SK-N-SH (cell line): ENCODE data around the gene FGF22. TPM values are rescaled to one million over a fixed set of nuclear protein-coding genes. Genes with fewer than 3 reads are reported as not detected.
A peak's percentile ranks its signal among the peaks of the same experiment; 100 is the strongest.

Experiments used
- CTCF ChIA-PET: fragments of 300-600, 350-600 bp; formaldehyde crosslinking; extraction: SDS; loops from one replicate; lab custom pipeline; 2021; lab: Yijun Ruan, JAX
- POLR2A ChIA-PET: fragments of 350-600 bp; sonication (Branson Sonifier 250); formaldehyde crosslinking; extraction: SDS; loops from one replicate; lab custom pipeline; 2020; ENCODE audit warnings: antibody characterized with exemption, inconsistent platforms; lab: Yijun Ruan, JAX
- DNase-seq: peaks from one replicate; pipeline ENCODE4 v3.0.0; 2012
- H2AFZ ChIP-seq: fragments of 200-600 bp; sonication (generic); 2 replicates; pipeline ENCODE4 v1.8.1; 2016; ENCODE audit warnings: antibody characterized with exemption, mild to moderate bottlenecking, low read depth
- H3F3A ChIP-seq: fragments of 200-600 bp; sonication (generic); replicated peaks from 2 replicates; pipeline ENCODE3; 2016; ENCODE audit warnings: antibody characterized with exemption, mild to moderate bottlenecking; ENCODE audit not compliant: insufficient read depth
- H3K27ac ChIP-seq, 2 experiments: fragments of 200-500 bp in 1 of 2; fragments of 200-600 bp in 1 of 2; sonication (Bioruptor generic) in 1 of 2; sonication (generic), shearing (Covaris generic) in 1 of 2; 2 replicates each; pipeline versions ENCODE4 v1.5.1 to v1.6.1; 2014 to 2016; ENCODE audit warnings: low read depth in 2 of 2, inconsistent platforms in 1 of 2, low read length in 1 of 2, mild to moderate bottlenecking in 1 of 2, mixed read lengths in 1 of 2
- H3K27me3 ChIP-seq: fragments of 200-600 bp; sonication (generic), shearing (Covaris generic); 2 replicates; pipeline ENCODE4 v1.6.1; 2016; ENCODE audit warnings: mixed run types; ENCODE audit not compliant: insufficient read depth
- H3K36me3 ChIP-seq, 2 experiments: fragments of 200-500 bp in 1 of 2; fragments of 200-600 bp in 1 of 2; sonication (Bioruptor generic) in 1 of 2; sonication (generic) in 1 of 2; replicated peaks in 1 of 2; 2 replicates each; pipeline versions ENCODE3 to v1.5.1; 2014 to 2016; ENCODE audit warnings: low read length in 1 of 2, mild to moderate bottlenecking in 1 of 2; ENCODE audit not compliant: insufficient read depth in 2 of 2, control insufficient read depth in 1 of 2
- H3K4me1 ChIP-seq, 2 experiments: fragments of 200-500 bp in 1 of 2; fragments of 200-600 bp in 1 of 2; sonication (Bioruptor generic) in 1 of 2; sonication (generic), shearing (Covaris generic) in 1 of 2; 2 replicates each; pipeline versions ENCODE4 v1.5.1 to v1.6.1; 2014 to 2016; ENCODE audit warnings: low read depth in 1 of 2, low read length in 1 of 2, mixed run types in 1 of 2; ENCODE audit not compliant: insufficient read depth in 2 of 2, control insufficient read depth in 1 of 2
- H3K4me2 ChIP-seq: fragments of 200-600 bp; sonication (generic), shearing (Covaris generic); 2 replicates; pipeline ENCODE4 v1.6.1; 2017; ENCODE audit warnings: mixed run types
- H3K4me3 ChIP-seq, 2 experiments: fragments of 200-500 bp in 1 of 2; fragments of 200-600 bp in 1 of 2; sonication (Bioruptor generic) in 1 of 2; sonication (generic), shearing (Covaris generic) in 1 of 2; 2 replicates each; pipeline versions ENCODE4 v1.5.1 to v1.8.1; 2014 to 2016; ENCODE audit warnings: low read depth in 2 of 2, inconsistent platforms in 1 of 2, low read length in 1 of 2, mild to moderate bottlenecking in 1 of 2, mixed read lengths in 1 of 2, moderate library complexity in 1 of 2
- H3K79me2 ChIP-seq: fragments of 200-600 bp; sonication (generic); 2 replicates; pipeline ENCODE4 v1.8.1; 2017; ENCODE audit warnings: mild to moderate bottlenecking; ENCODE audit not compliant: insufficient read depth
- H3K9ac ChIP-seq: fragments of 200-600 bp; sonication (generic); 2 replicates; pipeline ENCODE4 v1.6.1; 2017; ENCODE audit warnings: mixed run types
- H3K9me2 ChIP-seq: fragments of 200-600 bp; sonication (generic); 2 replicates; pipeline ENCODE4 v1.6.1; 2017; ENCODE audit warnings: mixed run types
- H3K9me3 ChIP-seq: fragments of 200-600 bp; sonication (generic); 2 replicates; pipeline ENCODE4 v1.6.1; 2017; ENCODE audit warnings: mixed run types, mild to moderate bottlenecking, moderate library complexity
- H4K20me1 ChIP-seq: fragments of 200-600 bp; sonication (generic); 2 replicates; pipeline ENCODE4 v1.6.1; 2017; ENCODE audit warnings: mild to moderate bottlenecking, mixed run types; ENCODE audit not compliant: insufficient read depth
- CTCF ChIP-seq: fragments of 200-600 bp; sonication (generic); IDR thresholded peaks from 2 replicates; pipeline ENCODE4 v1.6.1; 2017; ENCODE audit warnings: antibody characterized with exemption, mild to moderate bottlenecking, moderate library complexity
- GABPA ChIP-seq: IDR thresholded peaks from 2 replicates; pipeline ENCODE4 v1.4.0; 2012; ENCODE audit warnings: low read depth, mild to moderate bottlenecking
- MAX ChIP-seq: IDR thresholded peaks from 2 replicates; pipeline ENCODE4 v1.4.0; 2012; ENCODE audit warnings: low read depth
- MEF2A ChIP-seq: IDR thresholded peaks from 2 replicates; pipeline ENCODE4 v1.4.0; 2012; ENCODE audit warnings: low read depth, borderline replicate concordance
- MXI1 ChIP-seq: IDR thresholded peaks from 2 replicates; pipeline ENCODE4 v1.6.1; 2012; ENCODE audit warnings: mild to moderate bottlenecking, low read depth, low read length, improper control_type of control experiment
- NFIC ChIP-seq: IDR thresholded peaks from 2 replicates; pipeline ENCODE4 v1.4.0; 2012; ENCODE audit warnings: borderline replicate concordance
- NRF1 ChIP-seq: IDR thresholded peaks from 2 replicates; pipeline ENCODE4 v1.6.1; 2012; ENCODE audit warnings: low read depth, mild to moderate bottlenecking, low read length
- POLR2AphosphoS5 ChIP-seq: IDR thresholded peaks from 2 replicates; pipeline ENCODE4 v1.6.1; 2012; ENCODE audit warnings: low read depth, low read length
- RCOR1 ChIP-seq: fragments of 150-350 bp; IDR thresholded peaks from 2 replicates; pipeline ENCODE4 v1.6.1; 2017; ENCODE audit warnings: antibody characterized with exemption, low read length
- SIN3A ChIP-seq: IDR thresholded peaks from 2 replicates; pipeline ENCODE4 v1.6.1; 2012; ENCODE audit warnings: low read depth, mild to moderate bottlenecking, low read length, moderate library complexity, borderline replicate concordance
- TAF1 ChIP-seq: IDR thresholded peaks from 2 replicates; pipeline ENCODE4 v1.6.1; 2012; ENCODE audit warnings: low read depth, mild to moderate bottlenecking, low read length, moderate library complexity, borderline replicate concordance
- TEAD4 ChIP-seq: IDR thresholded peaks from 2 replicates; pipeline ENCODE4 v1.4.0; 2012; ENCODE audit warnings: mild to moderate bottlenecking, borderline replicate concordance; ENCODE audit not compliant: insufficient read depth
- WGBS: methylation state at CpG from one replicate; pipeline ENCODE4 v1.1.6; 2017; ENCODE audit warnings: low lambda C conversion rate; 5-methylcytosine and 5-hydroxymethylcytosine counted together
- polyA plus RNA-seq, 3 experiments: library from polyadenylated mRNA; depleted of rRNA; stranded (reverse); fragments of >200 nt; gene quantifications; 2 replicates each; pipeline ENCODE4 v1.2.3, GENCODE V29; 2012
- TF ChIP-seq, protein P1 (sequence below): IDR thresholded peaks from 2 replicates; pipeline ENCODE4 v1.4.0; 2012; ENCODE audit warnings: low read depth, borderline replicate concordance

FGF22 gene
- polyA plus RNA-seq, 1 of the 3 experiments (the other 2 are of a cell fraction) = 0.62 TPM

- Histone ChIP-seq H3K79me2 (peaks cover 51% of the 10 kb centered on the region), H4K20me1 (peaks cover 44% of the 10 kb centered on the region), H3F3A (peaks cover 4% of the 10 kb centered on the region), H3K9me2 (no peaks in the 10 kb centered on the region), H3K4me2 (peak within 1 kb of the TSS; percentile 99), H3K27me3 (no peaks in the 10 kb centered on the region), H3K27ac (peak within 1 kb of the TSS; percentile 72 to 93), H3K36me3 (peaks cover 0 to 6% of the 10 kb centered on the region in 2 experiments), H3K4me3 (peak within 1 kb of the TSS; percentile 86 to 96), H2AFZ (peak within 1 kb of the TSS; percentile 86), H3K9me3 (no peaks in the 10 kb centered on the region), H3K4me1 (peaks cover 7 to 32% of the 10 kb centered on the region in 2 experiments; a peak in 2 of 4 replicates), H3K9ac (peak within 1 kb of the TSS; percentile 97)
- ChIA-PET CTCF (interaction anchor here (0.7 to 1.9 kb wide), 11 partner anchors 12 to 237 kb away, joined by 3 to 26 read pairs (median 4); partner anchors contain the start of gene PALM), POLR2A (interaction anchor here (0.7 to 1.0 kb wide), 5 partner anchors 16 to 113 kb away, joined by 3 read pairs; no protein-coding TSS in a partner anchor)
- peak; percentile 83 for TF ChIP-seq POLR2AphosphoS5
- no peak; the same call in 1 of the 2 replicates for TF ChIP-seq SIN3A
- TF ChIP-seq TAF1 = no peak
- no peak for TF ChIP-seq CTCF
- peak; percentile 60 for TF ChIP-seq NRF1
- TF ChIP-seq, protein P1, sequence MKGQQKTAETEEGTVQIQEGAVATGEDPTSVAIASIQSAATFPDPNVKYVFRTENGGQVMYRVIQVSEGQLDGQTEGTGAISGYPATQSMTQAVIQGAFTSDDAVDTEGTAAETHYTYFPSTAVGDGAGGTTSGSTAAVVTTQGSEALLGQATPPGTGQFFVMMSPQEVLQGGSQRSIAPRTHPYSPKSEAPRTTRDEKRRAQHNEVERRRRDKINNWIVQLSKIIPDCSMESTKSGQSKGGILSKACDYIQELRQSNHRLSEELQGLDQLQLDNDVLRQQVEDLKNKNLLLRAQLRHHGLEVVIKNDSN = no peak
- no peak for TF ChIP-seq TEAD4
- TF ChIP-seq MAX = no peak; the same call in 1 of the 2 replicates
- peak; percentile 53; the same call in 1 of the 2 replicates for TF ChIP-seq GABPA
- TF ChIP-seq MXI1 = peak; percentile 26; the same call in 1 of the 2 replicates
- no peak for TF ChIP-seq RCOR1
- TF ChIP-seq MEF2A = no peak
- no peak for TF ChIP-seq NFIC
- 2% methylated on average over 20 of the region's 97 CpGs for WGBS
- DNase-seq = peak; percentile 97
These were observed 23.4 kb downstream of the FGF22 start, which contains the start of gene RNF126 for GRCh38 chr19:662962-663681. Gene RNF126 (minus strand): TSS chr19:663214. CDS start chr19:663121, 93 bp downstream.
